PC-9 (cell line): ENCODE results near the gene HSPBAP1. TPM values are rescaled to one million over a fixed set of nuclear protein-coding genes. Genes with fewer than 3 reads are reported as not detected.

Experiments used
- BruUV-seq: library from RNA; stranded (reverse); fragments of 400-500 nt; replicated peaks from 2 replicates; lab custom pipeline; 2021; lab: Mats Ljungman, UMichigan
- CTCF ChIA-PET: fragments of 300-600 bp; sonication (Branson Sonifier 250); formaldehyde crosslinking; loops from one replicate; lab custom pipeline; 2022; ENCODE audit warnings: antibody characterized with exemption; lab: Charles Lee
- POLR2A ChIA-PET: fragments of 300-600 bp; sonication (Branson Sonifier 250); formaldehyde crosslinking; loops from one replicate; lab custom pipeline; 2022; ENCODE audit warnings: antibody characterized with exemption; ENCODE audit not compliant: unreplicated experiment; lab: Charles Lee
- DNase-seq, 2 experiments: peaks; one replicate each; pipeline versions ENCODE4 v3.0.0 to v3.0.0-alpha.2; 2015 to 2022; ENCODE audit warnings: mixed read lengths in 1 of 2
- H2AFZ ChIP-seq: fragments of 200-600 bp; sonication (generic); 2 replicates; pipeline ENCODE4 v1.8.1; 2017; ENCODE audit warnings: antibody characterized with exemption
- H3F3A ChIP-seq: fragments of 200-600 bp; sonication (generic); 2 replicates; pipeline ENCODE4 v1.8.1; 2017; ENCODE audit warnings: antibody characterized with exemption, mild to moderate bottlenecking, low read depth; ENCODE audit not compliant: insufficient read depth
- H3K27ac ChIP-seq: fragments of 200-600 bp; sonication (generic); 2 replicates; pipeline ENCODE4 v1.6.1; 2016; ENCODE audit warnings: mixed run types
- H3K27me3 ChIP-seq: fragments of 200-600 bp; sonication (generic); 2 replicates; pipeline ENCODE4 v1.6.1; 2016; ENCODE audit warnings: low read depth, mixed run types; ENCODE audit not compliant: insufficient read depth
- H3K36me3 ChIP-seq: fragments of 200-600 bp; sonication (generic); 2 replicates; pipeline ENCODE4 v1.6.1; 2016; ENCODE audit warnings: low read depth, mixed run types
- H3K4me1 ChIP-seq: fragments of 200-600 bp; sonication (generic); replicated peaks from 2 replicates; pipeline ENCODE4 v1.6.1; 2016; ENCODE audit warnings: mixed run types; ENCODE audit not compliant: insufficient read depth
- H3K4me2 ChIP-seq: fragments of 200-600 bp; sonication (generic); 2 replicates; pipeline ENCODE4 v1.6.1; 2017; ENCODE audit warnings: mixed run types
- H3K4me3 ChIP-seq: fragments of 200-600 bp; sonication (generic); 2 replicates; pipeline ENCODE4 v1.6.1; 2016; ENCODE audit warnings: mixed run types
- H3K79me2 ChIP-seq: fragments of 200-600 bp; sonication (generic); 2 replicates; pipeline ENCODE4 v1.6.1; 2017; ENCODE audit warnings: low read depth, mixed run types
- H3K9me2 ChIP-seq: fragments of 200-600 bp; sonication (generic); 2 replicates; pipeline ENCODE4 v1.8.1; 2017; ENCODE audit warnings: mild to moderate bottlenecking; ENCODE audit not compliant: insufficient read depth
- H3K9me3 ChIP-seq: fragments of 200-600 bp; sonication (generic); 2 replicates; pipeline ENCODE4 v1.8.1; 2016; ENCODE audit warnings: low read depth; ENCODE audit not compliant: insufficient read depth
- H4K20me1 ChIP-seq: fragments of 200-600 bp; sonication (generic); 2 replicates; pipeline ENCODE4 v1.8.1; 2017; ENCODE audit not compliant: insufficient read depth
- CTCF ChIP-seq: fragments of 200-600 bp; sonication (generic); conservative IDR thresholded peaks from 2 replicates; pipeline ENCODE4 v1.6.1; 2017; ENCODE audit warnings: mixed run types, antibody characterized with exemption, mild to moderate bottlenecking, moderate library complexity
- EZH2 ChIP-seq: fragments of 200-600 bp; sonication (generic); IDR thresholded peaks from 2 replicates; pipeline ENCODE4 v1.8.0; 2017; ENCODE audit warnings: antibody characterized with exemption, low read depth
- intact Hi-C: fragments of 100-400 bp; cut with micrococcal nuclease; formaldehyde crosslinking; loops from one replicate; pipeline ENCODE4 v1.10.0; 2022; ENCODE audit not compliant: unreplicated experiment
- total RNA-seq: library from RNA; stranded (reverse); gene quantifications from 2 replicates; pipeline ENCODE4 v1.2.3, GENCODE V29; 2021

The HSPBAP1 gene
- total RNA-seq, 1 experiment from 2014 or later: 10.9 TPM

- ChIA-PET CTCF (interaction anchor here (0.6 kb wide), 1 partner anchor 17 kb away, joined by 7 read pairs; no protein-coding TSS in a partner anchor), POLR2A (no interaction called here)
- Histone ChIP-seq H3K27me3 (no peaks in the 10 kb centered on the region), H3K27ac (no peak overlapping the region), H3K9me2 (no peaks in the 10 kb centered on the region), H3K36me3 (no peaks in the 10 kb centered on the region), H3K9me3 (no peaks in the 10 kb centered on the region), H2AFZ (no peak overlapping the region), H3K4me2 (no peak overlapping the region), H3K4me3 (no peak overlapping the region), H3K79me2 (no peaks in the 10 kb centered on the region), H4K20me1 (no peaks in the 10 kb centered on the region), H3F3A (no peaks in the 10 kb centered on the region), H3K4me1 (no peaks in the 10 kb centered on the region)
- BruUV-seq: no TSS peak
- no peak for DNase-seq
- intact Hi-C loops: no loop called here
- no peak for TF ChIP-seq CTCF
- no peak for TF ChIP-seq EZH2
Observed at GRCh38 chr3:122773944-122774509, 19.6 kb downstream of the HSPBAP1 start.

GRCh38 chr3:122772827-122773226 is 20.8 kb downstream of the HSPBAP1 start:
- Histone ChIP-seq H2AFZ (no peak overlapping the region), H3K4me2 (no peak overlapping the region), H3K36me3 (no peaks in the 10 kb centered on the region), H3K27ac (no peak overlapping the region), H3F3A (no peaks in the 10 kb centered on the region), H4K20me1 (no peaks in the 10 kb centered on the region), H3K79me2 (no peaks in the 10 kb centered on the region), H3K9me3 (no peaks in the 10 kb centered on the region), H3K4me1 (no peaks in the 10 kb centered on the region), H3K27me3 (no peaks in the 10 kb centered on the region), H3K9me2 (no peaks in the 10 kb centered on the region), H3K4me3 (no peak overlapping the region)
- no peak for TF ChIP-seq EZH2
- no peak for TF ChIP-seq CTCF
- DNase-seq: no peak
- intact Hi-C loops: no loop called here
- BruUV-seq: no TSS peak
- ChIA-PET CTCF (no interaction called here), POLR2A (no interaction called here)

- intact Hi-C loops: no loop called here
- BruUV-seq: no TSS peak
Observed at GRCh38 chr3:122770521-122771202, 23.0 kb downstream of the HSPBAP1 start.

More at GRCh38 chr3:122770521-122771202, 23.0 kb downstream of the HSPBAP1 start:
- Histone ChIP-seq H3K36me3 (no peaks in the 10 kb centered on the region), H3K79me2 (no peaks in the 10 kb centered on the region), H4K20me1 (no peaks in the 10 kb centered on the region), H3K27me3 (no peaks in the 10 kb centered on the region), H3K9me2 (no peaks in the 10 kb centered on the region), H3K4me1 (no peaks in the 10 kb centered on the region), H3F3A (no peaks in the 10 kb centered on the region), H2AFZ (no peak overlapping the region), H3K9me3 (no peaks in the 10 kb centered on the region), H3K27ac (no peak overlapping the region), H3K4me2 (no peak overlapping the region), H3K4me3 (no peak overlapping the region)
- ChIA-PET CTCF (no interaction called here), POLR2A (no interaction called here)
- TF ChIP-seq EZH2 (no peak), CTCF (no peak)
- no peak for DNase-seq
